ENCODE results near the gene EYA3.

EYA3 gene, protein sequence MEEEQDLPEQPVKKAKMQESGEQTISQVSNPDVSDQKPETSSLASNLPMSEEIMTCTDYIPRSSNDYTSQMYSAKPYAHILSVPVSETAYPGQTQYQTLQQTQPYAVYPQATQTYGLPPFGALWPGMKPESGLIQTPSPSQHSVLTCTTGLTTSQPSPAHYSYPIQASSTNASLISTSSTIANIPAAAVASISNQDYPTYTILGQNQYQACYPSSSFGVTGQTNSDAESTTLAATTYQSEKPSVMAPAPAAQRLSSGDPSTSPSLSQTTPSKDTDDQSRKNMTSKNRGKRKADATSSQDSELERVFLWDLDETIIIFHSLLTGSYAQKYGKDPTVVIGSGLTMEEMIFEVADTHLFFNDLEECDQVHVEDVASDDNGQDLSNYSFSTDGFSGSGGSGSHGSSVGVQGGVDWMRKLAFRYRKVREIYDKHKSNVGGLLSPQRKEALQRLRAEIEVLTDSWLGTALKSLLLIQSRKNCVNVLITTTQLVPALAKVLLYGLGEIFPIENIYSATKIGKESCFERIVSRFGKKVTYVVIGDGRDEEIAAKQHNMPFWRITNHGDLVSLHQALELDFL

DNA sequence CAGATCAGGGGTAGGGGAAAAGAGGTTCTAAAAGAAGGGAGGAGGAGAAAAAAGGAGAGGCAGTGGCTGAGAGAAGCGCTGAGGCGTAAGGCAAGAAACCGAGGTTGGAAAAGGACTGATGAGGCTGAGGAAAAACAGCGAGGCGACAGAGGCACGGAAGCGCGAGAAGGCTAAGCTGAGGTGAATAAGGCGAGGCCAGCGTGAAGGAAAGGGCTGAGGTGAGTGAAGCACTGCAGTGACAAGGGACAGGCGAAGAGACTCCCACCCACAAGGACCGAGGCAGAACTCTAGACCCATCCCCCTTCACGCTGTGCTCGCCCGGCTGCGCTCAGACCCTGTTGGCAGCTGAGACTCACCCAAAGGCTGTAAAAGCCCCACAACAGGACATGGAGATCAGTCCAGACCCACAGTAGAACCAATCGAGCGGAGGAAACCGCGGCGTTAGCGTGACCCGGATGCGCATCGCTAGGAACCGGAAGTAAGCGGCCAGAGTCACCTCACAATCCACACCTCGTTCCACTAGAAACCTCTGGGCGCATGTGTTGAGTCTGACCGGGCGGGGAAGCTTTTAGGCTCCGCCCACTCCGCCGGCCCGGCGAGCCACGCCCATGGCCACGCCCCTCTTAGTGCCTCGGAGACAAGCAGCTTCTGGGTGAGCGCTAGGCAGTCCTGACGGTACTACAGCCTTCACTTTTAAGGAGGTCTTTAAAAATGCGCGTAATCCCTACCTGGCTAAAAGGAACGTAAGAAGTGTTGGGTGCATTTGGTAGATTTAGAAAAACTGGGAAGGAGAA is at the start of gene EYA3:
Gene EYA3 (minus strand): TSS at position 443 of the 794 bp plus-strand sequence. CDS start 30,584 bp downstream, outside the sequence.
- peak; percentile 99 for DNase-seq

DNA sequence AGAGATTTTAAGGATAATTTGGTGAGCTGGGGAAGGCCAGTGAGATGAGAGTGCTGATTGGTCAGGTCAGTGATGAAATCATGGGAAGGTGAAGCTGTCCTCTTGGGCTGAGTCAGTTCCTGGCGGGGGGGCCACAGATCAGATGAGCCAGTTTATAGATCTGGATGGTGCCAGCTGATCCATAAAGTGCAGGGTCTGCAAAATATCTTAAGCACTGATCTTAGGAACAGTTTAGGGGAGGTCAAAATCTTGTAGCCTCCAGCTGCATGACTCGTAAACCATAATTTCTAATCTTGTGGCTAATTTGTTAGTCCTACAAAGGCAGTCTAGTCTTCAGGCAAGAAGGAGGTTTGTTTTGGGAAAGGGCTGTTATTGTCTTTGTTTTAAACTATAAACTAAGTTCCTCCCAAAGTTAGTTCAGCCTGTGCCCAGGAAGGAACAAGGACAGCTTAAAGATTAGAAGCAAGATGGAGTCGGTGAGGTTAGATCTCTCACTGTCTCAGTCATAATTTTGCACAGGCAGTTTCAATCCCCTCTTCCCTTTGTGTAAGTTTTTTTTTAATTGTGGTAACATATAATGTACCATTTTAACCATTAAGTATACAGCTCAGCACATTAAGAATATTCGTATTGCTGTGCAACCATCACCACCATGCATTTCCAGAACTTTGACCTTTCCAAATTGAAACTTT is 48.7 kb upstream of the EYA3 start:
- DNase-seq, result no peak

DNA sequence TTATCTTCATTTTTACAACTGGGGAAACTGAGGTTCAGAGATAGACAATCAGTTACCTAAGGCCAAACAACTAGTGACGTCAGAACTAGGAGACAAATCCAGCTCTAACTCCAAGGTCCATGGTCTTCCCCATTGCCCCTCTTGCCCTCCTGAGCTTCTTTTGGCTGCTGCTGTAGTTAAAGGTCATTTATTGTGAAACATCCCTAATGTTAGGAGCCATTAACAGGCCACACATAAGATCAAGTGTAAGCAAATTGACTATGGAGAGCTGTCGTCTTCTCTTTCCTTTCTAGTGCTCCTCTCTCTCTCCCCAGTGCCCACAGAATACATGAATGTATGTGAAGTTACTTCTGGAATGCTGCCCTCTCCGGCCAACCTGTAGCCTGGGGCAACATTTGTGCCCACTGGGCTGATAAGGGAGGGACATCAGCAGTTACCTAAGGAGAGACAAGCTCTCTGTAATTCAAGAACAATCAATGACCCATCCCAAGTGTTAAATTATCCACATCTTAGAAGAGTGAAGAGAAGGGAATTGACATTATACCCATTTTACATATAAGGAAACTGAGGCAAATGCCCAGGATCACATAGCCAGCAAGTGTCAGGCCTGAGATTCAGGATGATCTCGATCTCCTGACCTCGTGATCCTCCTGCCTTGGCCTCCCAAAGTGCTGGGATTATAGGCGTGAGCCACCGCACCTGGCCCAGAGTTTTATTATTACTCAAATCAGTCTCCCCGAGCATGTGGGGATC is 47.9 kb upstream of the EYA3 start:
- DNase-seq, result no peak

DNA sequence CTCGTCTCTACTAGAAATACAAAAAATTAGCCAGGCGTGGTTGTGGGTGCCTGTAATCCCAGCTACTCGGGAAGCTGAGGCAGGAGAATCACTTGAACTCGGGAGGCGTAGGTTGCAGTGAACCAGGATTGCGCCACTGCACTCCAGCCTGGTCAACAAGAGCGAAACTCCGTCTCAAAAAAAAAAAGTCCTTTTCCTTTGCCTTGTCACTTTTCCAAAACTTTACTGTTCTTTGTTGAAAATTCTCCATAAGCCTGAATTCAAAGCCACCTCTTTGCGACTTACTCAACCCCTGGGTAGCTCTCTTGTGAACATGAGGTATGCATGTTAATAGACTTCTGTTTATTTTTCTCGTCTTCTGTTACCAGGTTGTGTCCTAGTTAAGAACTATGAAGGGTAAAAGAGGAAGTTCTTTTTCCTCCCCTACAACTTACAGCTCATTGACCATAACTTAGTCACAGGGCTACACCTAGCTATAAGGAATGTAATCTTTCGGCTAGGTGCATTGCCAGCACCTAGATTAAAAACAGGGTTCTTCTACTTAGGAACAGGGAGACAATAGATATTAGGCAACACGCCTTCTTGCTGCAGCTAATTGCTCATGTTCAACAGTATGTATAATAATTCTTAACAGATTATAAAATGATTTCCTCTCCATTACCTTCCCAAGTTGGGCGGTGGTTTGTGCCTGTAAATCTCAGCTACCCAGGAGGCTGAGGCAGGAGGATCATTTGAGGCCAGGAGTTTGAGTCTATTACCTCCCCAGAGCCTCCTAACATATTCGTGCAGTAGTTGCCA is 47.2 kb upstream of the EYA3 start:
- DNase-seq, result no peak

DNA sequence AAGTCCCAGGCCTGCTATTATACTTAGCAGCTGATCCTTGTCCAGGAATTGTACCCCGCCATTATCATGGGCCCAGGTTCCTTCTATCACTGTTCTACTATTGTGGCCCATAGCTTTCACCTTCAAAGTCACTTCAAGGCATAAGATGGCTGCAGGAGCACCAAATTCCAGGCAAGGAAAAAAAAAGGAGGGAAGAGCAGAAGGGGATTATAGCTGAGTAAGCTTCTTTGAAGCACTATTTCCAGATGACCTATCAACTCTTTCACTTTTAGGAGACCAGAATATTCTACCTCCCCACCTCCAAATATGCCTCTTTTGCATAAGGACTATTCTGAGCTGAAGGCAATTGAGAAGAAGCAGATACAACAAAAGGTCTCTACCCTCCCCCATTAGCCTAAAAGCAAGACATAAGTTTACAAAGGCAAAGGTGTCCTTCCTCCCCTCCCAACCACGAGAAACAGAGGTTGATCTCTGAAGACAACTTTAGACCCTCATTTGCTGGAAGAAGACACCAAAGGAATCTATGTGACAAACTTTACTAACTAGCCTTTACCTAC is 46.3 kb upstream of the EYA3 start:
- no peak for DNase-seq

DNA sequence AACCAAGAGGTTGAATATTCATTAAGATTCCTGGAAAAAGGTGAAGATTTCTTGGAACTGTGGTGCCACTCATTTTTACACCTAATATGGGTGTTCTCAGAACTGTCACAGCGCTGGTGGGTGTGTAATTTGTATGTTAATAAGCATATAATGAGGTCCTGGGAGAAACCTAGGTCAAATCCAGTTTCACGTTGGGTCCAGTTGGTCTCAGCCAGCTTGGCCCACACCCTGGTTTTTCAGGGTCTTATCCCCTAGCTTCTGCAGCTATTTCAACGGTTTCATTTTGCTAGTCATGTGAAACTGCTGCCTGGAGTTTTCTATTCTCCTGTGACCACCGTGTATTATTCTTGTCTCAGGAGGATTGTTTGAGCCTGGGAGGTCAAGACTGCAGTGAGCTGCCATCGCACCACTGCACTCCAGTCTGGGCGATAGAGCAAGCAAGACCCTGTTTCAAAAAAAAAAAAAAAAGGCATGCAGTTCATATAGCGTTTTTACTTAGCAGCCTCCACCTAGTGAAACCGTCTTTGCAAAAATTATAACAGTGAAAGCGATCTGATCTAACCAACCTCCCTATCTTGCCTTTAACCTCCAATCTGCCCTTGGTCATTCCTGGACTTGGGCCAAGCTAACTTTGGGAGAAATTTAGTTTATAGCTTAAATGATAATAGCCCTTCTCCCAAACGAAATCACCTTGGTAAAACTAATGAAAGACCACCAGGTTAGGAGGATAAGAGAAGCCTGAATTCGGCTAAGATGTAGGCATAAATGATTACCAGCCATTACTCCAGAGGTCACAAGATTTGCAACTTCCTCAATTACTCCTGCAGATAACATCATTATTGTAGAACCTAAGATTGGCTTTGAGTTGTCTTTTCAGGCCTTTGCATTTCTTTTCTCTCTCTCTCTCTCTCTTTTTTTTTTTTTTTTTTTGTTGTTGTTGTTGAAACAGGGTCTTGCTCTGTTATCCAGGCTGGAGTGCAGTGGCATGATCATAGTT is 44.1 kb upstream of the EYA3 start:
- no peak for DNase-seq

DNA sequence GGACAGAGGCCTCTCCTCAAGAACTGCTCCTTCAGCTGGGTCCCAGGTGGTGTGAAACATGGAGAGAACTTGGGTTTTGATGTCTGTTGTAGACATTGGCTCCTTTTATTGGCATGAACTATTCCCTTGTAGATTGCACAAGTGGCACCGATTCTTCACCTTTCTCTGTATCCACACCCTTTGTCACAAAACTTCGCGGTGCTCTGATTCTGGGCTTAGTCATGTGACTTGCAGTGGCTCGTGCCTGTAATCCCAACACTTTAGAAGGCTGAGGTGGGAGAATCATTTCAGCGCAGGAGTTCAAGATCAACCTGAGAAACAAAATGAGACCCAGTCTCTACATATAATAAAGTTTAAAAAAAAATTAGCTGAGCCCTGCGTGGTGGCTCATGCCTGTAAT is 42.5 kb upstream of the EYA3 start:
- DNase-seq, result no peak

DNA sequence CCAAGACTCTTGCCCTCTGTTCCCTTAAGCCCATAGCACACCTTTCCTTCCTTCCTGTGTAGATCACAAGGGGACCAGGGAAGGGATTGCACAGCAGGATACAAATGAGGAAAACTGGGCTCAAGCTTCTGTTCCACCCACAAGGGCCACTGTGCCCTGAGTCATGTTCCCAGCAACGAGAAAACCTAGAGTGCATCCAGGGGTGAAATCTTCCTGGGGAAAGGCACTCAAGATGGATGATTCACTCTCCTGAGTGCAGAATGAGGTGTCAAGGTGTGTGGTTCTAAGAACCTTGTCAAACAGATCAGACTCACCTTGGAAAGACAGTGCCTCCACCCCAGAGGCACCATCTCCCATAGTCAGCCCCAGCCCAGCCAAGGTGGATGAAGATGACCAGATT is 40.7 kb upstream of the EYA3 start:
- no peak for DNase-seq

DNA sequence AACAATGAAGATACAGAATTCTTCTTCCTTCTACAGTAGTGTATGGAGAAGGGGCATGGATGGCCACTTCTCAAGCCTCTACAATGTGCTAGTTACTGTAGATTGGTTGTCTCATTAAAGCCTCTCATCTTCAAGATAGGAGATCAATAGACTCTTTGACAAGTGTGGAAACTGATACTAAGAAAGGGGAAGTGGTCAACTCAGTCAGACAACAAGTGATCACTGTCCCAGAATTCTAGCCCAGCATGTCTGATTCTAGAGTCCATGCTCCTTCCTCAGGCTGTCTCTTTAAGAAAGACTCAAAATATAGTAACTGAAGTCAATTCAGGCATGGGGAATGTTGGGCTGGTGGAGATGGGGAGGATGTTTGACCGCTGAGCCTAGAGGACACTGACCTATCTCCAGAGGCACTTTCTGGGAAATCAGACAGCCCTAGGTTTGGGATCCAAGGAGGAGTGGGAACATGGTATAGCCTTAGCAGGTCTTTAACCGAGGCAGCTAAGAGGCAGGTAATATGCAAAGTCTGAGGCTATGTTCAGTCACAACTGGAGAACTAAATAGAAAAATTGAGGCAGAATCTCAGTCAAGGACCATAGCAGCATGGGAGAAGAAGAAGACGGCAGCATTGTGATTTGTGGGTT is 39.3 kb upstream of the EYA3 start:
- DNase-seq, result no peak

DNA sequence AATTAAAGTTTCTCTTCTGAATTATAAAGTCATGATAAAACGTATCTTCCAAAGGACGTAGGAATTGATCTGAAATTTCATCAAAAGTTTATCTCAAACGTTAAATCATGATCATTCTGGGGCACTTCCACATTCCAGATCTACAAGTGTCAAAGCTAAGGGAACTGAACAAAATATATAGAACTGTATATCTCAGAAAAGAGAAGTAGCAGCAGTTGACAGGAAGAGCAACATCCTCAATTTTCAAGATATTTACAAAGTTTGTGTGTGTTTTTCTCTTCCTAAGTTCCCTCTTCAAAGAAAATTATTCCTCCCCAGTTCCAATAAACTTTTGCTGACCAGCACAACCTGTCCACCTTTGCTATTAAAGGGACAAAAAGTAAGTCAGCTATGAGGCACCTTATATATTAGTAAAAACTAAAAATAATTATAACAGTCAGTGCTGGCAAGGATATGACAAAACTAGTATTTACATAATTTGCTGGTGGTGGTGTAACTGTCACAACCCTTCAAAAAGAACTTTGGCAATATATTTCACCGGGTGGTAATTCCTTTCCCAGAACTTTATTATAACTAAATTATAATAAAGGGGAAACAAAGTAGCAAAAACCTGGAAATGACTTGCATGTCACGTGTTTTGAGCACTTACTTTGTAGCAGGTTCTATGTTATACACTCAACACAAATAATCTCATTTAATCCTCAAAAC is 38.5 kb upstream of the EYA3 start:
- no peak for DNase-seq

DNA sequence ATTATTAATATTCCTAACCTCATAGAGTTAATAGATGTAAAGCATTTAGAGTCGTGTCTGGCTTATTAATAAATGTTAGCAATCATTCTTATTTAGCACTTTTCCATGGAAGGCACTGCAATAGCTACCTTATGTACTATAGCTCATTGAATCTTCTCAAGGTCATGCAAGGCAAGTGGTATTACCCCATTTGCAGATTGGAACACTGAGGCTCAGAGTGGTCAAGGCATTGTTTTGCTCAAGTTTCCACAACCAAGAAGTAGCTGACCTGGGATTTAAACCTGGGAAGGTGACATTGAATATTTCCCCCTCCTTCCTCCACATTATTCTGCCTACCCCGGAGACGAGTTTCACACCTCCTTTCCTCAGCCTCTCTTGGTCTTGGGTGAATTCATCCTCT is 37.8 kb upstream of the EYA3 start:
- no peak for DNase-seq

DNA sequence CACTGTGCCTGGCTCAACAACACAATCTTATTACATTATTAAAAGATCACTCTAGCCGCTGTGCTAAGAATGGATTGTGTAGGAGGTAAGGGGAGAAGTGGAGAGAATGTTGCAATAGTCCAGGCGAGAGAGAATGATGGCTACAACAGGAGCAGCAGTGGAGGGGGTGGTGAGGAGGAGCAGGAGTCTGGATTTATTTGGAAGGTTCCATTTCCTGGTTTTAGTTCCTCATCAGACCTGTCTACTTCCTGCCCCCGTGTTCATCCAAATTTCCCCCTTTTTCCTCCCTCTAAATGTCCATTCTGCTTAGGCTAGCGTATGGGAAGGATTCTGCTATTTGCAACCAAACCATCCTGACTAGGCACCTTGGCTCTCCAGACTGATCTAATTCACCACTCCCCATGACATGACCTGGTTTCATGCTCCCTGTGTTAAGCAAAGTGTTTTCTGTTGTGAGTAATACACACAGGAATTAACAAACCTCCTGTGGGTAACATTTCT is 35.1 kb upstream of the EYA3 start:
- no peak for DNase-seq

DNA sequence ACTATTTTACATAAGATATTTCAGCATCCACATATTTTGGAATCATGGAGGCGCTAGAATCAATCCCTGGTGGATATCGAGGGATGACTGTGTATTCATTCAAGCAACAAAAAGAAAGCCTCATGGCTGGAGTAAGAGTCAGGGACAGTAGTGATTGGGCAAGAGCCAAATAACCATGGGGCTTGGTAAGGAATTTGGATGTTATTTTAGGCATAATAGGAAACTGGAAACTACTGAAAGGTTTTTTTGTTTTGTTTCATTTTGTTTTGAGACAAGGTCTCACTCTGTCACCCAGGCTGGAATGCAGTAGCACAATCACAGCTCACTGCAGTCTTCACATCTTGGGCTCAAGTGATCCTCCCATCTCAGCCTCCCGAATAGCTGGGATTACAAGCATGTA is 33.8 kb upstream of the EYA3 start:
- DNase-seq, result no peak

DNA sequence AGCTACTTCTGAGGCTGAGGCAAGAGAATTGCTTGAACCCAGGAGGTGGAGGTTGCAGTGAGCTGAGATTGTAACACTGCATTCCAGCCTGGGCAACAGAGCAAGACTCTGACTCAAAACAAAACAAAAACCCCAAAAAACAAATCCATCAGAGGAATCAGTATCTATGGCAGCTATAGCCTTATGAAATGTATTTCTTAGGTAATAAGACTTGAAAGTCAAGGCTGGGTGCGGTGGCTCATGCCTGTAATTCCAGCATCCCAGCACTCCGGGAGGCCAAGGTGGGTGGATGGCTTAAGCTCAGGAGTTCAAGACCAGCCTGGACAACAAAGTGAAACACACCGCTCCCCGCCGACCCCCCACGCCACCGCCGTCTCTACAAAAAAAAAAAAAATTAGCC is 31.1 kb upstream of the EYA3 start:
- no peak for DNase-seq

DNA sequence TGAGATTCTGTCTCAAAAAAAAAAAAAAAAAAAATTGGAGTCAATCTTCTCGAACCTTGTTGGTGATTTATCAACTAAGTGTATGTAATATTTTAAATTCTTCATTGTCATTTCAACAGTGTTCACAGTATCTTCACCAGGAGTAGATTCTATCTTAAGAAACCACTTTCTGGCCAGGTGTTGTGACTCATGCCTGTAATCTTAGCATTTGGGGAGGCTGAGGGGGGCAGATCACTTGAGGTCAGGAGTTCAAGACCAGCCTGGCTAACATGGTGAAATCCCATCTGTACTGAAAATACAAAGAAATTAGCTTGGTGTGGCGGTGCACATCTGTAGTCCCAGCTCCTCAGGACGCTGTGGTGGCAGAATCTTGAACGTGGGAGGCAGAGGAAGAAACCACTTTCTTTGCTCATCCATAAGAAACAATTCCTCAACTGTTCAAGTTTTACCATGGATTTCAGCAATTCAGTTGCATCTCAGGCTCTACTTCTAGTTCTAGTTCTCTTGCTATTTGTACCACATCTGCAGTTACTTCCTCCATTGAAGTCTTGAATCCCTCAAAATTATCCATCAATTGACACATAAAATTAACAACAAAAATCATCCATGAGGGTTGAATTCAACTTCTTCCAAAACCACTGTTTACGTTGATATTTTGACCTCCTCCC is 30.4 kb upstream of the EYA3 start:
- no peak for DNase-seq

DNA sequence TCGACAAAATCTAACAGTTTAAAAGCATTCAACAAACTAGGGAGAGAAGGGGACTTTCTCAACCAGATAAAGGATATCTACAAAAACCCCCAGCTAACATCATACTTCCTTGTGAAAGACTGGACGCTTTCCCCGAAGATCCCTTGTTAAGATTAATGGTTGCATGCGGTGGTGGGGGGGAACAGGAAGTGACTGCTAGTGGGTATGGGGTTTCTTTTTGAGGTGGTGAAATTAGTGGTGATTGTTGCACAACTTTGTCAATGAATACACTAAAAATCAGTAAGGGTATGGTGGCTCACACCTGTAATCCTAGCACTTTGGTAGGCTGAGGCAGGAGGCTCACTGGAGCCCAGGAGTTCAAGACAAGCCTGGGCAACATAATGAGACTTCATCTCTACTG is 26.9 kb upstream of the EYA3 start:
- peak; percentile 24 for DNase-seq

DNA sequence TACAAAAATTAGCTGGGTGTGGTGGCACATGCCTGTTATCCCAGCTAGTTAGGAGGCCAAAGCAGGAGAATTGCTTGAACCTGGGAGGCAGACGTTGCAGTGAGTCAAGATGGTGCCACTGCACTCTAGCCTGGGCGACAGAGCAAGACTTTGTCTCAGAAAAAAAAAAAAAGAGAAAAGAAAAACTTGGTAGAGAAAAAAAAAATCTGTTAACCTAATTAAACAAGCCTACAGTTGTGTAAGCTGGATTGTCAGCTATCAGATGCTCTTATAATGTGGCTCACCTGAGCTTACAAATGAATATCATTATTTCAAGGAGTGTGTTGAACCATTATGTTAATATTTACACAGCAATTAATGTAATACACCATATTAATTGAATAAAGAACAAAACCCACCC is 26.4 kb upstream of the EYA3 start:
- no peak for DNase-seq

DNA sequence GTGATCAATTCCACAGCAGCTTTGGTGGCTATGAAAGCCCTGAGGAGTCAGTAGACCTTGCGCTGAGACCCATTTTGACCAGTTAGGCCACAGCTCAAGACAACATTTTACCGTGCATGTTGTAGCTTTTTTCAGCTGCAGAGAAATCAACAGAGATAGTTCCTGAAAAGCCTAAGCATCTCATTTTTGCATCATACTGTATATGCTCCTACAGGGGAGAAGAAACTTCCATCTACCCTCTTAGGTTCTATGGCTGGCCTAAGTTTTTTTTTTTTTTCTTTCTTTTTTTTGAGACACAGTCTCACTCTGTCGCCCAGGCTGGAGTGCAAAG is 24.8 kb upstream of the EYA3 start:
- no peak for DNase-seq

All from CD4-positive, alpha-beta T cell treated with Interleukin-6 for 4 hours (primary cell).